Heart left ventricle (tissue), 16 donors: ENCODE results near the gene PDCD1. TPM values are rescaled to one million over a fixed set of nuclear protein-coding genes. Genes with fewer than 3 reads are reported as not detected.

Source experiments
- ATAC-seq, 4 donors: fragments of 200-7000 bp; cut with Tn5 transposase; one replicate each; pipeline ENCODE4 v1.9.1; 2020 to 2022; ENCODE audit warnings: moderate library complexity in 4 of 4, mild to moderate bottlenecking in 3 of 4, moderate number of reproducible peaks in 1 of 4
- DNase-seq, 5 donors: peaks; one replicate each; pipeline ENCODE4 v3.0.0-alpha.2; 2020
- H3K27ac ChIP-seq, 12 donors: fragments of 200-600 bp; sonication (generic) in 4 of 12; one replicate each; pipeline versions ENCODE4 v1.5.0 to v1.8.0; 2016 to 2022; ENCODE audit warnings: mild to moderate bottlenecking in 2 of 12
- H3K27me3 ChIP-seq, 9 donors: fragments of 200-600 bp; sonication (generic) in 2 of 9; one replicate each; pipeline versions ENCODE4 v1.5.1 to v1.8.0; 2016 to 2022; ENCODE audit warnings: mild to moderate bottlenecking in 3 of 9
- H3K36me3 ChIP-seq, 9 donors: fragments of 200-600 bp; sonication (generic) in 2 of 9; one replicate each; pipeline versions ENCODE4 v1.5.0 to v1.8.0; 2018 to 2022; ENCODE audit warnings: mild to moderate bottlenecking in 2 of 9
- H3K4me1 ChIP-seq, 12 donors: fragments of 200-600 bp; sonication (generic) in 4 of 12; one replicate each; pipeline versions ENCODE4 v1.5.0 to v1.8.0; 2016 to 2022; ENCODE audit warnings: mild to moderate bottlenecking in 3 of 12
- H3K4me3 ChIP-seq, 12 donors: fragments of 200-600 bp; sonication (generic) in 4 of 12; one replicate each; pipeline versions ENCODE4 v1.5.0 to v1.8.0; 2017 to 2022; ENCODE audit warnings: mild to moderate bottlenecking in 9 of 12, moderate library complexity in 4 of 12
- H3K9me3 ChIP-seq, 12 donors: fragments of 200-600 bp; sonication (generic) in 4 of 12; one replicate each; pipeline versions ENCODE4 v1.5.0 to v1.8.0; 2016 to 2022; ENCODE audit warnings: mild to moderate bottlenecking in 1 of 12
- CTCF ChIP-seq, 12 donors: fragments of 200-600 bp; sonication (generic) in 4 of 12; IDR thresholded peaks; one replicate each; pipeline versions ENCODE4 v1.5.0 to v1.8.0; 2018 to 2022; ENCODE audit warnings: antibody characterized with exemption in 12 of 12, mild to moderate bottlenecking in 5 of 12
- POLR2A ChIP-seq, 2 donors: fragments of 450-650 bp; IDR thresholded peaks; one replicate each; pipeline ENCODE4 v1.6.1; 2017; ENCODE audit warnings: antibody characterized with exemption in 2 of 2, mild to moderate bottlenecking in 2 of 2, moderate library complexity in 2 of 2
- WGBS, 4 donors: extraction: QIAGEN DNeasy Blood & Tissue Kit in 2 of 4; methylation state at CpG; one replicate each; pipeline versions ENCODE4 v1.1.5 to v1.1.7; 2013 to 2018; 5-methylcytosine and 5-hydroxymethylcytosine counted together
- intact Hi-C, 10 donors: fragments of 100-400 bp; cut with DNase I; formaldehyde crosslinking; loops; one replicate each; pipeline versions ENCODE4 v1.11.1 to v1.14.2; 2022
- polyA plus RNA-seq, 2 donors: library from polyadenylated mRNA; stranded (reverse); fragments of 200-250 nt; gene quantifications; one replicate each; pipeline ENCODE4 v1.2.3, GENCODE V29; 2013
- total RNA-seq, 9 donors: library from RNA; depleted of rRNA in 2 of 9; stranded (reverse); fragments of >200 nt in 2 of 9; fragmentation: NEBNext Ultra II Directional in 3 of 9; extraction: Animal tissue kit (Norgen Biotek cat#: 25700) in 3 of 9; gene quantifications; one replicate each; pipeline versions ENCODE4 v1.1.0 to v1.2.4, GENCODE V29; 2016 to 2023
- donor health status: ischemic (EF 13 %, LVEDD 7.1; RV severe dilation, severe dysfunction).
- donor health status: healthy with polysubstance abuse.
- donor health status: DM: no; HTN: yes; CAD: no.
- donor health status: DM: no; HTN: no; CAD: no.
- donor health status: ischemic (EF 25% LVEDD 6.9; RV normal size, moderate dysfunction).
- donor health status: ischemic (EF 25% LVEDD 5.7; RV mildly dilated, moderate dysfunction).
- donor health status: healthy.
- donor health status: DM: yes; HTN: yes; CAD: no.
- donor health status: ischemic (EF 35%, LVEDD 5.7; RV mildly dilated, moderate dysfunction).
- donor health status: nonischemic (EF 11% LVEDD 7.7; RV severe dilation, severe dysfunction).
- donor health status: DM: yes; HTN: yes; CAD: no.
- donor health status: PGD.
- donor health status: ischemic (EF 29% LVEDD 5.4; RV normal size, mild dysfunction).
- donor health status: nonischemic (EF 23%, LVEDD 6.1; RV moderate dilation, normal function).

Gene PDCD1
- total and polyA plus RNA-seq, 11 donors = 0.27 to 7.6 (median 1.4) TPM

- Histone ChIP-seq H3K4me1 (peaks cover 4 to 41% (median 25%) of the 10 kb centered on the region in 12 donors), H3K4me3 (no peak overlapping the region), H3K27ac (peak overlapping the region in 5 of 12 donors; percentile 23 to 78 (median 69)), H3K27me3 (peaks cover 0 to 2% (median 0%) of the 10 kb centered on the region in 9 donors), H3K9me3 (no peaks in the 10 kb centered on the region), H3K36me3 (no peaks in the 10 kb centered on the region)
- TF ChIP-seq POLR2A (IDR thresholded peaks at IDR 0.05) = no peak
- no peak for TF ChIP-seq CTCF (IDR thresholded peaks at IDR 0.05)
- ATAC-seq (no peak), DNase-seq (peak in 3 of 5 donors; percentile 18 to 62 (median 20))
- 69 to 78% (median 76%) methylated on average over 18 of the region's 18 CpGs for WGBS, 4 donors
- intact Hi-C loops = loop anchor here in 1 of 10 donors (5.0 kb wide), 1 partner anchor 43 kb away; no protein-coding TSS in a partner anchor
Measured at GRCh38 chr2:241855245-241855887, 3.3 kb downstream of the PDCD1 start.

GRCh38 chr2:241854342-241855244 lies 4.1 kb downstream of the PDCD1 start:
- TF ChIP-seq POLR2A (IDR thresholded peaks at IDR 0.05) (no peak), CTCF (IDR thresholded peaks at IDR 0.05) (no peak)
- DNase-seq (peak in 4 of 5 donors; percentile 28 to 67 (median 48)), ATAC-seq (peak; percentile 16 to 44 (median 30))
- peaks cover 4 to 33% (median 20%) of the 10 kb centered on the region in 12 donors for H3K4me1 ChIP-seq
- no peaks in the 10 kb centered on the region for H3K9me3 ChIP-seq
- no peak overlapping the region for H3K4me3 ChIP-seq
- WGBS, 4 donors = 43 to 51% (median 48%) methylated on average over 12 to 21 of the region's 21 CpGs
- H3K36me3 ChIP-seq = no peaks in the 10 kb centered on the region
- peak overlapping the region in 10 of 12 donors; percentile 23 to 78 (median 56) for H3K27ac ChIP-seq
- no peaks in the 10 kb centered on the region for H3K27me3 ChIP-seq
- intact Hi-C loops = loop anchor here in 1 of 10 donors (5.0 kb wide), 1 partner anchor 42 kb away; no protein-coding TSS in a partner anchor

DNA sequence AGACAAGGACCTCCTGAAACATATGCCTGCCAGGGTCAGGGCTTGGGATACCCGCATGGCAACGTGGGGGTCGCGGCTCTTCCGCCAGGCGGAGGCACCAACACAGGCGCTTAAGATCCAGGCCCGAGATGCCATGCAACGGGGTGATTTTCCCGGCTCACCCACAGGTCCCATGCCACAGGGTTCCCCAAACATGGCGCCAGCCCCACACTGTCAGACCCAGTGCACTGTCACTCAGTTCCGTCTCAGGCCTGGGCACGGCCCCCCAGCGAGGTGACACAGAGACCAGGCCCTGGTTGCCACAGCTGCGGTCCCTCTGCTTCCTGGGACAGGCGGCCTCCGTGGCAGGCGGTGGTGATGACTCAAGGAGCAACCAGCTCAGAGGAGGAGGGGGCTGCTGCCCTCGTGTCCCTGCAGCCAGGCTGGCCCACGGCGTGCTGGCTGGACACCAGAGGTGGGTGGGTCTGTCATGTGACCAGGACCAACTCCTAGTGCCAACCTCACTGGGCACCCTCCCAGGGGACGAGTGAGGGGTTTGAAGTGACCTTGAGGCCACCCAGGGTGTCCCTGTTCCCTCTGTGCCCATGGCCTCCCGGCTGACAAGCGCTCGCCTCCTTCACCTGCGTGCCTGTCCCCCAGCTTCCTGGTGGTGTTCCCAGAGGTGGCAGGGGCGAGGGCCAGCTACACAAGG lies 4.9 kb downstream of the PDCD1 start:
- peak overlapping the region in 10 of 12 donors; percentile 23 to 78 (median 56) for H3K27ac ChIP-seq
- peak; percentile 4 to 54 (median 30) for ATAC-seq
- WGBS, 4 donors = 78 to 84% (median 81%) methylated on average over 18 to 27 of the region's 27 CpGs

More for the DNA sequence above, 4.9 kb downstream of the PDCD1 start:
- TF ChIP-seq CTCF (IDR thresholded peaks at IDR 0.05) (no peak), POLR2A (IDR thresholded peaks at IDR 0.05) (no peak)
- Histone ChIP-seq H3K4me3 (no peak overlapping the region), H3K27me3 (no peaks in the 10 kb centered on the region), H3K4me1 (peaks cover 0 to 26% (median 13%) of the 10 kb centered on the region in 12 donors), H3K9me3 (no peaks in the 10 kb centered on the region), H3K36me3 (no peaks in the 10 kb centered on the region)
- peak; percentile 21 to 83 (median 63) for DNase-seq
- intact Hi-C loops = no loop called here
